ENCODE data around the gene ERVFRD-1. TPM values are rescaled to one million over a fixed set of nuclear protein-coding genes. Genes with fewer than 3 reads are reported as not detected.

ERVFRD-1 gene
- total and polyA plus RNA-seq, 2 donors from 2014 or later = 0.24 to 0.57 TPM

- TF ChIP-seq, protein P1, sequence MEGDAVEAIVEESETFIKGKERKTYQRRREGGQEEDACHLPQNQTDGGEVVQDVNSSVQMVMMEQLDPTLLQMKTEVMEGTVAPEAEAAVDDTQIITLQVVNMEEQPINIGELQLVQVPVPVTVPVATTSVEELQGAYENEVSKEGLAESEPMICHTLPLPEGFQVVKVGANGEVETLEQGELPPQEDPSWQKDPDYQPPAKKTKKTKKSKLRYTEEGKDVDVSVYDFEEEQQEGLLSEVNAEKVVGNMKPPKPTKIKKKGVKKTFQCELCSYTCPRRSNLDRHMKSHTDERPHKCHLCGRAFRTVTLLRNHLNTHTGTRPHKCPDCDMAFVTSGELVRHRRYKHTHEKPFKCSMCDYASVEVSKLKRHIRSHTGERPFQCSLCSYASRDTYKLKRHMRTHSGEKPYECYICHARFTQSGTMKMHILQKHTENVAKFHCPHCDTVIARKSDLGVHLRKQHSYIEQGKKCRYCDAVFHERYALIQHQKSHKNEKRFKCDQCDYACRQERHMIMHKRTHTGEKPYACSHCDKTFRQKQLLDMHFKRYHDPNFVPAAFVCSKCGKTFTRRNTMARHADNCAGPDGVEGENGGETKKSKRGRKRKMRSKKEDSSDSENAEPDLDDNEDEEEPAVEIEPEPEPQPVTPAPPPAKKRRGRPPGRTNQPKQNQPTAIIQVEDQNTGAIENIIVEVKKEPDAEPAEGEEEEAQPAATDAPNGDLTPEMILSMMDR (IDR thresholded peaks at IDR 0.05; ENCODE audit: borderline replicate concordance, extremely low read depth, insufficient read depth) = no peak
- intact Hi-C loops (cut with DNase I) = no loop called here
- H3K4me3 ChIP-seq (ENCODE audit: low read length in 3 of 3) = no peak overlapping the region
- no peaks in the 10 kb centered on the region for H3K9me3 ChIP-seq (ENCODE audit: control insufficient read depth in 2 of 3, insufficient read depth in 1 of 3, low read length in 3 of 3)
- FAIRE-seq (no peak), DNase-seq (no peak)
- H3K27me3 ChIP-seq (ENCODE audit: control insufficient read depth, insufficient read depth, low read length) = no peaks in the 10 kb centered on the region
- H3K9ac ChIP-seq (ENCODE audit: low read length in 3 of 3) = no peak overlapping the region
- no peak overlapping the region for H3K27ac ChIP-seq (ENCODE audit: low read depth in 2 of 2, low read length in 2 of 2)
- H3K4me1 ChIP-seq (ENCODE audit: control insufficient read depth in 2 of 3, insufficient read depth in 2 of 3, low read depth in 1 of 3, low read length in 3 of 3) = no peaks in the 10 kb centered on the region
- no peaks in the 10 kb centered on the region for H3K36me3 ChIP-seq (ENCODE audit: control insufficient read depth in 2 of 3, insufficient read depth in 3 of 3, low read length in 3 of 3)
Observed at GRCh38 chr6:11056871-11057270, 54.7 kb downstream of the ERVFRD-1 start.

- Histone ChIP-seq H3K27ac (ENCODE audit: low read depth in 2 of 2, low read length in 2 of 2) (no peak overlapping the region), H3K4me1 (ENCODE audit: control insufficient read depth in 2 of 3, insufficient read depth in 2 of 3, low read depth in 1 of 3, low read length in 3 of 3) (no peaks in the 10 kb centered on the region), H3K36me3 (ENCODE audit: control insufficient read depth in 2 of 3, insufficient read depth in 3 of 3, low read length in 3 of 3) (no peaks in the 10 kb centered on the region), H3K9ac (ENCODE audit: low read length in 3 of 3) (no peak overlapping the region), H3K4me3 (ENCODE audit: low read length in 3 of 3) (no peak overlapping the region), H3K9me3 (ENCODE audit: control insufficient read depth in 2 of 3, insufficient read depth in 1 of 3, low read length in 3 of 3) (no peaks in the 10 kb centered on the region), H3K27me3 (ENCODE audit: control insufficient read depth, insufficient read depth, low read length) (no peaks in the 10 kb centered on the region)
- no peak for DNase-seq
- FAIRE-seq = no peak
- TF ChIP-seq, protein P1 (IDR thresholded peaks at IDR 0.05; ENCODE audit: borderline replicate concordance, extremely low read depth, insufficient read depth) = no peak
- intact Hi-C loops (cut with DNase I) = no loop called here
Observed at GRCh38 chr6:11055127-11055627, 56.3 kb downstream of the ERVFRD-1 start.

DNA sequence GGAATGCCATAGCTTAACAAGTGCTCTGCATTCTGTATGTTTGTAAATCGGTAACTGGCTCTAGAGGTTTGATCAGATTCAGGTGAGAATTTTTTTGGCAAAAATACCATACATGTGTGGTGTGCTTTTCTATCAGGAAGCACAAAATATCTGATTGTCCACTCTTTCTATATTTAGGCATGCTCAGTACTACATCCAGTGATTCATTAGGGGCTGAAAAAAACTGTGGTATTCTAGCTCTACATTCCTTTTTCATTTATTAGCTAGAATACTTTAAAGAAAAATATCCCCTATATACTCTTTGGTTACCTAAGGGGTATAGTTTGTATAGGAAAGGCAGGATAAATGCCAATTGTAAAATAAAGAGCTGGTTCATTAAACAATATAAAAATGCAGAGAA lies 56.8 kb downstream of the ERVFRD-1 start:
- Histone ChIP-seq H3K9ac (ENCODE audit: low read length in 3 of 3) (no peak overlapping the region), H3K27ac (ENCODE audit: low read depth in 2 of 2, low read length in 2 of 2) (no peak overlapping the region), H3K4me3 (ENCODE audit: low read length in 3 of 3) (no peak overlapping the region), H3K36me3 (ENCODE audit: control insufficient read depth in 2 of 3, insufficient read depth in 3 of 3, low read length in 3 of 3) (no peaks in the 10 kb centered on the region), H3K27me3 (ENCODE audit: control insufficient read depth, insufficient read depth, low read length) (no peaks in the 10 kb centered on the region), H3K9me3 (ENCODE audit: control insufficient read depth in 2 of 3, insufficient read depth in 1 of 3, low read length in 3 of 3) (no peaks in the 10 kb centered on the region), H3K4me1 (ENCODE audit: control insufficient read depth in 2 of 3, insufficient read depth in 2 of 3, low read depth in 1 of 3, low read length in 3 of 3) (no peaks in the 10 kb centered on the region)
- FAIRE-seq (no peak), DNase-seq (no peak)
- TF ChIP-seq, protein P1 (IDR thresholded peaks at IDR 0.05; ENCODE audit: borderline replicate concordance, extremely low read depth, insufficient read depth) = no peak
- intact Hi-C loops (cut with DNase I) = no loop called here

GRCh38 chr6:11053307-11053706 lies 58.2 kb downstream of the ERVFRD-1 start:
- no peaks in the 10 kb centered on the region for H3K36me3 ChIP-seq (ENCODE audit: control insufficient read depth in 2 of 3, insufficient read depth in 3 of 3, low read length in 3 of 3)
- no peaks in the 10 kb centered on the region for H3K9me3 ChIP-seq (ENCODE audit: control insufficient read depth in 2 of 3, insufficient read depth in 1 of 3, low read length in 3 of 3)
- FAIRE-seq (no peak), DNase-seq (no peak)
- TF ChIP-seq, protein P1 (IDR thresholded peaks at IDR 0.05; ENCODE audit: borderline replicate concordance, extremely low read depth, insufficient read depth) = no peak
- H3K9ac ChIP-seq (ENCODE audit: low read length in 3 of 3) = no peak overlapping the region
- no peak overlapping the region for H3K27ac ChIP-seq (ENCODE audit: low read depth in 2 of 2, low read length in 2 of 2)
- intact Hi-C loops (cut with DNase I) = no loop called here
- no peaks in the 10 kb centered on the region for H3K4me1 ChIP-seq (ENCODE audit: control insufficient read depth in 2 of 3, insufficient read depth in 2 of 3, low read depth in 1 of 3, low read length in 3 of 3)
- no peak overlapping the region for H3K4me3 ChIP-seq (ENCODE audit: low read length in 3 of 3)
- H3K27me3 ChIP-seq (ENCODE audit: control insufficient read depth, insufficient read depth, low read length) = no peaks in the 10 kb centered on the region

Data from kidney (tissue), 14 donors.